ENCODE measurements around the gene KLHDC8A. TPM values are rescaled to one million over a fixed set of nuclear protein-coding genes. Genes with fewer than 3 reads are reported as not detected.
A peak's percentile ranks its signal among the peaks of the same experiment; 100 is the strongest.

The KLHDC8A gene
- total and polyA plus RNA-seq, 2 of the 13 experiments (the other 11 are each of a cell fraction or from before 2014, with no cell fraction given), result not detected

DNA sequence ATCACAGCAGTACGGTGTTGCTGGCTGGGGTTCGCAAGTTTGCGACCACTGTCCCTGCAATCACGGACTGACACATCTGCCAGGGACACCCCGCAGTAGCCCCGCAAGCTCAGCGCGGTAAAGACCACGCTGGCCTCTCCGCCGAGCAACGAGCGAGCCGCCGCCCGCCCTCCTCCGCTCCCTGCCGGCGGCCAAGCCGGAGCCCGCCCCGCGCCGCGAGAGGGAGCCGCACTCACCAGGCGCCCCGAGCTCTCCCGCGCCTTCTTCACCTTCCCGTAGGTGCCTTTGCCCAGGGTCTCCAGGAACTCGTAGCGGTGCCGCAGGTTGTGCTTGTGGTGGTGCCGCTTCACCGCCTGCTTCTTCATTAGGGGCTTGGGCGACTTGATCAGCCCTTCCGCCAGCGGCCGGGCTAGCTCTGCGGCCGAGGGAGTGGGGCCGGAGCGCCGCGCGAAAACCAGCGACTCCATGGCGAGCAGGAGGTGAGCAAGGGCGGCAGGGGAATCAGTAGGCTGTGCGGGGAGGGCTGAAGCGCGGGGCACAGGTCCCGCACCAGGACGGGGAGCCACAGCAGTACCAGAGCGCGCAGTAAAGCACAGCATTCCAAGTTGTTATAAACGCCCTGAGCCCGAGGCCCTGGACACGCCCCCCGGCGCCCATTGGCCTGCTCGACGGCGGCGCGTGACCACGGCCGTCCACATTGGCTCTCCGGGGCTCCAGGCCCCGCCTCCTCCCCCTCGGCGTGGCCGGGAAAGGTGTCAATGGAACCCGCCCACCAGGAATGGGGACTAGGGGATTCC, 35.4 kb downstream of the KLHDC8A start, which contains the start of gene NUAK2 (continued):
- TF ChIP-seq ZNF724P (CRISPR knock-in tag; IDR thresholded peaks at IDR 0.05; ENCODE audit: borderline replicate concordance) (0 out of 2 replicates have a peak, but pooled peaks have one; percentile 43), ZNF446 (CRISPR knock-in tag; IDR thresholded peaks at IDR 0.05) (peak; percentile 22; the same call in 1 of the 2 replicates), NFATC3 (CRISPR knock-in tag; IDR thresholded peaks at IDR 0.05) (peak; percentile 58; the same call in 1 of the 2 replicates), POLR2G (IDR thresholded peaks at IDR 0.05; ENCODE audit: low read depth, low read length) (peak; percentile 55), MTA3 (CRISPR knock-in tag; IDR thresholded peaks at IDR 0.05) (no peak), CREM (IDR thresholded peaks at IDR 0.05) (no peak), CREM (CRISPR knock-in tag; IDR thresholded peaks at IDR 0.05) (no peak), ZNF292 (CRISPR knock-in tag; IDR thresholded peaks at IDR 0.05; ENCODE audit: borderline replicate concordance, low read depth) (no peak; the same call in 1 of the 2 replicates), ZSCAN25 (CRISPR knock-in tag; IDR thresholded peaks at IDR 0.05) (peak; percentile 75), AKAP8 (CRISPR knock-in tag; IDR thresholded peaks at IDR 0.05) (no peak), MTF2 (CRISPR knock-in tag; IDR thresholded peaks at IDR 0.05; ENCODE audit: borderline replicate concordance) (0 out of 2 replicates have a peak, but pooled peaks have one; percentile 28), RFXANK (CRISPR knock-in tag; IDR thresholded peaks at IDR 0.05) (peak; percentile 34; the same call in 1 of the 2 replicates), ZNF558 (CRISPR knock-in tag; IDR thresholded peaks at IDR 0.05; ENCODE audit: borderline replicate concordance) (peak; percentile 56; the same call in 1 of the 2 replicates), FOXC1 (CRISPR knock-in tag; IDR thresholded peaks at IDR 0.05; ENCODE audit: borderline replicate concordance) (0 out of 2 replicates have a peak, but pooled peaks have one; percentile 31), DMAP1 (CRISPR knock-in tag; IDR thresholded peaks at IDR 0.05) (peak; percentile 50; the same call in 1 of the 2 replicates), ZKSCAN5 (CRISPR knock-in tag; IDR thresholded peaks at IDR 0.05) (peak; percentile 64; the same call in 1 of the 2 replicates), ZNF709 (CRISPR knock-in tag; IDR thresholded peaks at IDR 0.05) (no peak), MYNN (CRISPR knock-in tag; IDR thresholded peaks at IDR 0.05; ENCODE audit: low read depth) (no peak; the same call in 1 of the 2 replicates), NONO (IDR thresholded peaks at IDR 0.05) (no peak), NONO (CRISPR knock-in tag; conservative IDR thresholded peaks at IDR 0.05) (peak; percentile 48; the same call in 1 of the 2 replicates), CREB1 (IDR thresholded peaks at IDR 0.05) (0 out of 2 replicates have a peak, but pooled peaks have one; percentile 40), CREB1 (CRISPR knock-in tag; IDR thresholded peaks at IDR 0.05) (0 out of 2 replicates have a peak, but pooled peaks have one; percentile 35), AHR (CRISPR knock-in tag; IDR thresholded peaks at IDR 0.05) (peak; percentile 34; the same call in 1 of the 2 replicates), RARA (CRISPR knock-in tag; IDR thresholded peaks at IDR 0.05) (no peak; the same call in 1 of the 2 replicates), EP300 (IDR thresholded peaks at IDR 0.05; ENCODE audit: low read depth in 2 of 2, low read length in 2 of 2) (no peak), EP300 (CRISPR knock-in tag; IDR thresholded peaks at IDR 0.05; ENCODE audit: borderline replicate concordance) (0 out of 2 replicates have a peak, but pooled peaks have one; percentile 22), TBX3 (IDR thresholded peaks at IDR 0.05; ENCODE audit: borderline replicate concordance) (peak; percentile 64; the same call in 1 of the 2 replicates)
- TF ChIP-seq, protein P1, sequence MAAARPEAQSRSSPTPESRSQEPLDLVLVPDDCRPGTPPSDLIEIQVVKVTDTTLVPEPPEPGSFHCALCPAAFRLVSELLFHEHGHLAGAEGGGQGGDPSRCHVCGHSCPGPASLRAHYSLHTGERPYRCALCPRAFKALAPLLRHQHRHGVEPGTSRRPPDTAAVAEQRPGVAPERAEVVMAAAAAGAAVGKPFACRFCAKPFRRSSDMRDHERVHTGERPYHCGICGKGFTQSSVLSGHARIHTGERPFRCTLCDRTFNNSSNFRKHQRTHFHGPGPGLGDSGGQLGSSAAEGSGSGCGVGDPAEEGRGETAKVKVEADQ (CRISPR knock-in tag; IDR thresholded peaks at IDR 0.05; ENCODE audit: borderline replicate concordance), result 0 out of 2 replicates have a peak, but pooled peaks have one; percentile 75
- TF ChIP-seq, protein P2, sequence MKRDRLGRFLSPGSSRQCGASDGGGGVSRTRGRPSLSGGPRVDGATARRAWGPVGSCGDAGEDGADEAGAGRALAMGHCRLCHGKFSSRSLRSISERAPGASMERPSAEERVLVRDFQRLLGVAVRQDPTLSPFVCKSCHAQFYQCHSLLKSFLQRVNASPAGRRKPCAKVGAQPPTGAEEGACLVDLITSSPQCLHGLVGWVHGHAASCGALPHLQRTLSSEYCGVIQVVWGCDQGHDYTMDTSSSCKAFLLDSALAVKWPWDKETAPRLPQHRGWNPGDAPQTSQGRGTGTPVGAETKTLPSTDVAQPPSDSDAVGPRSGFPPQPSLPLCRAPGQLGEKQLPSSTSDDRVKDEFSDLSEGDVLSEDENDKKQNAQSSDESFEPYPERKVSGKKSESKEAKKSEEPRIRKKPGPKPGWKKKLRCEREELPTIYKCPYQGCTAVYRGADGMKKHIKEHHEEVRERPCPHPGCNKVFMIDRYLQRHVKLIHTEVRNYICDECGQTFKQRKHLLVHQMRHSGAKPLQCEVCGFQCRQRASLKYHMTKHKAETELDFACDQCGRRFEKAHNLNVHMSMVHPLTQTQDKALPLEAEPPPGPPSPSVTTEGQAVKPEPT (CRISPR knock-in tag; IDR thresholded peaks at IDR 0.05; ENCODE audit: low read depth), result 0 out of 2 replicates have a peak, but pooled peaks have one; percentile 25
- TF ChIP-seq, protein P3, sequence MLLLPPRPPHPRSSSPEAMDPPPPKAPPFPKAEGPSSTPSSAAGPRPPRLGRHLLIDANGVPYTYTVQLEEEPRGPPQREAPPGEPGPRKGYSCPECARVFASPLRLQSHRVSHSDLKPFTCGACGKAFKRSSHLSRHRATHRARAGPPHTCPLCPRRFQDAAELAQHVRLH (CRISPR knock-in tag; IDR thresholded peaks at IDR 0.05; ENCODE audit: borderline replicate concordance, low read depth), result no peak

All from HepG2 (cell line).